ENCODE results near the gene DDAH1. TPM values are rescaled to one million over a fixed set of nuclear protein-coding genes. Genes with fewer than 3 reads are reported as not detected.
A peak's percentile ranks its signal among the peaks of the same experiment; 100 is the strongest.
"Not testable (repeated sequence)": the region's sequence is repeated elsewhere in the genome, so short reads cannot be mapped to it uniquely, and the experiment has no call there.

DDAH1 gene
- total RNA-seq, result 33.4 and 35.5 TPM in 2 replicates
- long read RNA-seq, partial matches to known transcripts, result 1 of 18 reads
- long read RNA-seq, other reads (novel, unspliced or antisense), result 16 of 18 reads

GRCh38 chr1:85465099-85465785 lies at the start of gene DDAH1:
DDAH1 (minus strand) TSS chr1:85465159; CDS start chr1:85465045, 114 bp downstream.
- Mint-ChIP-seq H3K27me3 (peaks cover 18% of the 10 kb centered on the region), H3K9me3 (ENCODE audit: low read depth) (no peaks in the 10 kb centered on the region), H3K4me3 (ENCODE audit: low read depth) (peak within 1 kb of the TSS; percentile 76), H3K27ac (peak within 1 kb of the TSS; percentile 88), H3K36me3 (ENCODE audit: insufficient read depth) (no peaks in the 10 kb centered on the region), H3K4me1 (ENCODE audit: low read depth) (peaks cover 22% of the 10 kb centered on the region)
- TF ChIP-seq, protein P1, sequence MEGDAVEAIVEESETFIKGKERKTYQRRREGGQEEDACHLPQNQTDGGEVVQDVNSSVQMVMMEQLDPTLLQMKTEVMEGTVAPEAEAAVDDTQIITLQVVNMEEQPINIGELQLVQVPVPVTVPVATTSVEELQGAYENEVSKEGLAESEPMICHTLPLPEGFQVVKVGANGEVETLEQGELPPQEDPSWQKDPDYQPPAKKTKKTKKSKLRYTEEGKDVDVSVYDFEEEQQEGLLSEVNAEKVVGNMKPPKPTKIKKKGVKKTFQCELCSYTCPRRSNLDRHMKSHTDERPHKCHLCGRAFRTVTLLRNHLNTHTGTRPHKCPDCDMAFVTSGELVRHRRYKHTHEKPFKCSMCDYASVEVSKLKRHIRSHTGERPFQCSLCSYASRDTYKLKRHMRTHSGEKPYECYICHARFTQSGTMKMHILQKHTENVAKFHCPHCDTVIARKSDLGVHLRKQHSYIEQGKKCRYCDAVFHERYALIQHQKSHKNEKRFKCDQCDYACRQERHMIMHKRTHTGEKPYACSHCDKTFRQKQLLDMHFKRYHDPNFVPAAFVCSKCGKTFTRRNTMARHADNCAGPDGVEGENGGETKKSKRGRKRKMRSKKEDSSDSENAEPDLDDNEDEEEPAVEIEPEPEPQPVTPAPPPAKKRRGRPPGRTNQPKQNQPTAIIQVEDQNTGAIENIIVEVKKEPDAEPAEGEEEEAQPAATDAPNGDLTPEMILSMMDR (IDR thresholded peaks at IDR 0.05; ENCODE audit: unreplicated experiment), result no peak
- DNase-seq (ENCODE audit: low spot score, unreplicated experiment), result peak; percentile 62

DNA sequence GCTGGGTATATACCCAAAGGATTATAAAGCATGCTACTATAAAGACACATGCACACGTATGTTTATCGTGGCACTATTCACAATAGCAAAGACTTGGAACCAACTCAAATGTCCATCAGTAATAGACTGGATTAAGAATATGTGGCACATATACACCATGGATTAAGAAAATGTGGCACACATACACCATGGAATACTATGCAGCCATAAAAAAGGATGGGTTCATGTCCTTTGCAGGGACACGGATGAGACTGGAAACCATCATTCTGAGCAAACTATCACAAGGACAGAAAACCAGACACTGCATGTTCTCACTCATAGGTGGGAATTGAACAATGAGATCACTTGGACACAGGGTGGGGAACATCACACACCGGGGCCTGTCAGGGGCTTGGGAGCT lies 49.0 kb upstream of the DDAH1 start:
- H3K4me1 Mint-ChIP-seq (ENCODE audit: low read depth); H3K4me3 Mint-ChIP-seq (ENCODE audit: low read depth); DNase-seq (ENCODE audit: low spot score, unreplicated experiment); H3K27ac Mint-ChIP-seq; H3K27me3 Mint-ChIP-seq; H3K36me3 Mint-ChIP-seq (ENCODE audit: insufficient read depth): not testable (repeated sequence)
- H3K9me3 Mint-ChIP-seq (ENCODE audit: low read depth), result peaks cover 15% of the 10 kb centered on the region

DNA sequence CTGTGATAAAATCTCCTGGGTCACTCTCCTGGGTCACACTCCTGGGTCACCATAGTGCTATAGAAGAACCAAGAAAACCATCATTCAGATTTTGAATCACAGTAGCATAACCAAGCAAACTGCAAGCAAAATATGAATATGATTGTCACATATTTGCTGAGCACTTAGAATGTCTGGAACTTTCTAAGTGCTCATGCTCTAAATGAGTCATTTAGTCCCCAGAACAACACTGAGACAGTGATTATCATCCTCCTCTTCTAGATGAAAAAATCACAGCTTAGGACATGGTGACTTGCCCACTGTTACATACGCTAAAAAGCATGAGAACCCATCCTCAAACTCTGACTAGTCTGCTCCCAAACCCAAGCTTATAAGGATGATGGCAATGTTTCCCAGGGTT lies 39.5 kb upstream of the DDAH1 start:
- Mint-ChIP-seq H3K36me3 (ENCODE audit: insufficient read depth) (no peaks in the 10 kb centered on the region), H3K27me3 (peaks cover 5% of the 10 kb centered on the region), H3K27ac (no peak overlapping the region), H3K9me3 (ENCODE audit: low read depth) (no peaks in the 10 kb centered on the region), H3K4me3 (ENCODE audit: low read depth) (no peak overlapping the region), H3K4me1 (ENCODE audit: low read depth) (peaks cover 10% of the 10 kb centered on the region)
- DNase-seq (ENCODE audit: low spot score, unreplicated experiment), result no peak
- TF ChIP-seq, protein P1 (IDR thresholded peaks at IDR 0.05; ENCODE audit: unreplicated experiment), result no peak

DNA sequence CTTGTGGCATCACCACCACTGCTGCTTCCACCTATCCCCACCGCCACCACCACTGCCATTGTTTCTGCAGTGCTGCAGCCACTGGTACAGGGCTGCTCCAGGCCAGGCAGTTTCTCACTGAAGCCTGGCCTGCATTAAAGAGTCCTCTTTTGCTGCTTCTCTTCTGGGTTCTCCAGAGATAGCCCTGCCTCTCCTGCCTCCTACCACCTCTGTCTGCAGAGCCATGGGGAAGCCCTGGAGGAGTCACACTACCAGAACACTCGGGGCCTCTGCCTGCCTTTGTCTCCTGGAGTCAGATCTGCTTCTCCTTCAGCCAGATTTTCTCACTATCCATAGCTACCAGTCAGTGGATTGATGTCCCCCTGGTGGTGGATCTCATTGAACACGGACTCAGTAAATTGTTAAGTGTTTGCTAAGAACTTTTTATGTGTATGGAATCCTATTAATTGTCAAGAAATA lies 37.7 kb upstream of the DDAH1 start:
- TF ChIP-seq, protein P1 (IDR thresholded peaks at IDR 0.05; ENCODE audit: unreplicated experiment), result peak; percentile 73
- no peak overlapping the region for H3K4me3 Mint-ChIP-seq (ENCODE audit: low read depth)
- no peaks in the 10 kb centered on the region for H3K36me3 Mint-ChIP-seq (ENCODE audit: insufficient read depth)
- H3K27ac Mint-ChIP-seq, result peak overlapping the region; percentile 82
- H3K9me3 Mint-ChIP-seq (ENCODE audit: low read depth), result no peaks in the 10 kb centered on the region
- H3K27me3 Mint-ChIP-seq, result peaks cover 5% of the 10 kb centered on the region
- DNase-seq (ENCODE audit: low spot score, unreplicated experiment), result no peak
- H3K4me1 Mint-ChIP-seq (ENCODE audit: low read depth), result peaks cover 10% of the 10 kb centered on the region

- H3K36me3 Mint-ChIP-seq (ENCODE audit: insufficient read depth), result no peaks in the 10 kb centered on the region
- H3K27ac Mint-ChIP-seq, result peak overlapping the region; percentile 82
- H3K27me3 Mint-ChIP-seq, result peaks cover 5% of the 10 kb centered on the region
- TF ChIP-seq, protein P1 (IDR thresholded peaks at IDR 0.05; ENCODE audit: unreplicated experiment), result no peak
- H3K9me3 Mint-ChIP-seq (ENCODE audit: low read depth), result no peaks in the 10 kb centered on the region
- no peak overlapping the region for H3K4me3 Mint-ChIP-seq (ENCODE audit: low read depth)
- peaks cover 10% of the 10 kb centered on the region for H3K4me1 Mint-ChIP-seq (ENCODE audit: low read depth)
- DNase-seq (ENCODE audit: low spot score, unreplicated experiment), result no peak
Measured at GRCh38 chr1:85502171-85502570, 37.2 kb upstream of the DDAH1 start.

Measured in progenitor cell of endocrine pancreas (in vitro differentiated cells).